Common myeloid progenitor, CD34-positive (primary cell): ENCODE data around the gene PSME2.

Source experiments
- CTCF ChIA-PET: fragments of 350-600 bp; sonication (Branson Sonifier 250); formaldehyde crosslinking; loops from one replicate; lab custom pipeline; 2021; ENCODE audit warnings: antibody characterized with exemption; lab: Charles Lee
- POLR2A ChIA-PET: fragments of 350-600 bp; sonication (Branson Sonifier 250); formaldehyde crosslinking; loops from one replicate; lab custom pipeline; 2021; ENCODE audit warnings: antibody characterized with exemption; lab: Charles Lee
- DNase-seq, 3 donors: peaks; one replicate each; pipeline versions ENCODE4 v3.0.0 to v3.0.0-alpha.2; 2013
- H3K27ac ChIP-seq, 2 experiments: 1 replicate in 1 of 2; 2 replicates in 1 of 2; pipeline ENCODE4 v1.7.0; 2013; ENCODE audit warnings: inconsistent platforms in 2 of 2, low read length in 2 of 2, mild to moderate bottlenecking in 2 of 2, low read depth in 1 of 2, moderate library complexity in 1 of 2; ENCODE audit not compliant: severe bottlenecking in 2 of 2, insufficient read depth in 1 of 2, poor library complexity in 1 of 2
- H3K27me3 ChIP-seq, 5 experiments: replicated peaks in 2 of 5; 1 replicate in 3 of 5; 2 replicates in 2 of 5; pipeline versions ENCODE4 v1.6.1 to v1.7.0; 2013; ENCODE audit warnings: low read length in 4 of 5, mild to moderate bottlenecking in 2 of 5, moderate library complexity in 2 of 5, inconsistent platforms in 1 of 5; ENCODE audit not compliant: insufficient read depth in 5 of 5, control insufficient read depth in 4 of 5
- H3K36me3 ChIP-seq, 4 experiments: 1 replicate in 2 of 4; 2 replicates in 2 of 4; pipeline versions ENCODE4 v1.6.1 to v1.7.0; 2013; ENCODE audit warnings: low read length in 3 of 4, control low read depth in 1 of 4, mild to moderate bottlenecking in 1 of 4; ENCODE audit not compliant: control insufficient read depth in 4 of 4, insufficient read depth in 4 of 4
- H3K4me1 ChIP-seq, 4 experiments: 1 replicate in 3 of 4; 2 replicates in 1 of 4; pipeline versions ENCODE4 v1.6.1 to v1.7.1; 2013; ENCODE audit warnings: low read length in 3 of 4, mild to moderate bottlenecking in 3 of 4, control low read depth in 1 of 4, inconsistent platforms in 1 of 4, moderate library complexity in 1 of 4; ENCODE audit not compliant: control insufficient read depth in 4 of 4, insufficient read depth in 4 of 4; ENCODE audit errors: control extremely low read depth in 1 of 4
- H3K4me3 ChIP-seq, 7 experiments: 1 replicate in 4 of 7; 2 replicates in 3 of 7; pipeline versions ENCODE4 v1.5.1 to v1.7.0; 2013; ENCODE audit warnings: mild to moderate bottlenecking in 7 of 7, low read length in 6 of 7, moderate library complexity in 6 of 7, inconsistent platforms in 2 of 7, low read depth in 2 of 7, control low read depth in 1 of 7; ENCODE audit not compliant: insufficient read depth in 4 of 7, control insufficient read depth in 1 of 7; ENCODE audit errors: extremely low read depth in 1 of 7
- H3K9me3 ChIP-seq, 5 experiments: 1 replicate in 4 of 5; 2 replicates in 1 of 5; pipeline versions ENCODE4 v1.6.1 to v1.7.1; 2013; ENCODE audit warnings: low read length in 4 of 5, mild to moderate bottlenecking in 2 of 5, inconsistent platforms in 1 of 5, low read depth in 1 of 5, moderate library complexity in 1 of 5; ENCODE audit not compliant: control insufficient read depth in 4 of 5, insufficient read depth in 2 of 5; ENCODE audit errors: control extremely low read depth in 1 of 5
- WGBS: methylation state at CpG from one replicate; pipeline ENCODE4 v1.1.5; 2013; ENCODE audit not compliant: insufficient coverage; 5-methylcytosine and 5-hydroxymethylcytosine counted together

PSME2 gene

DNA sequence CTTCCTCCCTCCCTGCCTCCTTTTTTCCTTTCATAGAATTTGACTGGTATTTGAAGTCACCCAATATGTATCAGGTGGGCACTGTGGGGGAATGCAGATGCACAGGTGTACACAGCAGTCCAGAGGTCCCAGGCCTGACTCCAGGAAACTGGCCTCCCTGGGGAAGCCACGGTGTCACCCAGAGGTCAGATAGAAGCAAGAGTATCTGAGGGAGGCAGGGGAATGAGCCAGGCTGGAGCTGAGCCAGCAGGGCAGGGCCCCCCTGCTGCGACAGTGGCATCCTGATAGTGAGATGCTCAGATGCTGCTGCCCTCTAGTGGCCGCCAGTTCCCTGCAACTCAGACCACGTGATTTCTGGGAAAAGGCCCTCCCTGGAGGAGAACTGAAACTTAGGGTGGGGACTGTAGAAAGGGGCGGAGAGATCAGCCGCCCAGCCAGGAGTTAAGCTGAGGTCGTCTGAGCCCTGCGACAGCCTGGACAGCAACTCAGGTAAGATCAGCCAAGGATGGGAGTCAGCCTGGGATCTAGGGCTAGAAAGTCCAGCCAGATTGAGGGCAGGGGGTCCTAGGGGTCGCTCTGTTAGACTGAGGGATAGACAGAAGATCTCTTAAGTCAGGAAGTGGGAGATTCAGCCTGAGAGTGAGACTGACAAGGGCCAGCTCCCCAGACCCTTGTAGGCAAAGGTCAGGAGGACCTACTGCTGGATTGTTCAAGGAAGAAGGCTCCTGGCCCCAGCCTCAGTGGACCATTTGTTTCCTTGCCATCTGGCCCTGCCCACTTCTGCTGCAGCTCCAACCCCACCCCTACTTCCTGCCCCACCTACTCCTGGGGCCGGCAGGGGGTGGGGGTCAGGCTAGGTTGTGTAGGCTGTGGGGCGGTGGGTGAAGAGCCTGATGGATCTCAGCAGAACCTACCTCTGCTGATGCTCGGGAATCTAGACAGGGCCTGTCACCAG lies 14.7 kb upstream of the PSME2 start, which contains the start of gene IRF9:
IRF9 (plus strand) TSS at position 416 of the 955 bp plus-strand sequence. CDS start 880 bp downstream, outside the sequence.
- DNase-seq = peak; percentile 96 to 98 (median 96)
- H3K4me1 ChIP-seq = peaks cover 10 to 28% (median 19%) of the 10 kb centered on the region in 4 experiments
- peak within 1 kb of the TSS; percentile 59 to 92 (median 86) for H3K4me3 ChIP-seq
- CTCF ChIA-PET = interaction anchor here (0.6 to 5.6 kb wide), 30 partner anchors 8 to 832 kb away, joined by 3 to 112 read pairs (median 4); partner anchors contain the start of genes CHMP4A, CIDEB, DCAF11 and EMC9
- no peaks in the 10 kb centered on the region for H3K27me3 ChIP-seq
- POLR2A ChIA-PET = interaction anchor here (0.9 to 2.8 kb wide), 9 partner anchors 10 to 68 kb away, joined by 3 to 16 read pairs (median 7); partner anchors contain the start of genes DCAF11, EMC9, NRL and PCK2
- no peaks in the 10 kb centered on the region for H3K9me3 ChIP-seq
- H3K27ac ChIP-seq = peak within 1 kb of the TSS; percentile 94 to 96
- WGBS = 0% methylated on average over 9 of the region's 12 CpGs
- H3K36me3 ChIP-seq = peaks cover 25 to 74% (median 51%) of the 10 kb centered on the region in 4 experiments

DNA sequence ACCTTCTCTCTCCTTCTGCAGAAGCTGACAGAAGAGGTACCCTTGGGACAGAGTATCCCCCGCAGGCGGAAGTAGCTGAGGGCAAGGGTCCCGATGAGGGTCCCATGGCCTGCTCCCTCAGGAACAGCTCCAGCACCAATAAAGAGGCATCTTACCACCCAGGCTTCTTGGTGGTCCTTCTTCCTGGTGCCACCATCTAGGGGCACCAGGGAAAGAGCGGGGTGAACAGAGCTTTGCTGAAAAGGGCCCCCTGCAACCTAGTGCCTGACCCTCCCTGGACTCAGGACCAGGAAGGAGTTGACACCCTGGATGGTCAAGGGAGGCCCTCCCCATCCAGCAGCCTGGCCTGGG lies 14.1 kb upstream of the PSME2 start:
- no peaks in the 10 kb centered on the region for H3K9me3 ChIP-seq
- H3K4me1 ChIP-seq = peaks cover 10 to 28% (median 19%) of the 10 kb centered on the region in 4 experiments
- no peaks in the 10 kb centered on the region for H3K27me3 ChIP-seq
- H3K27ac ChIP-seq = peak overlapping the region in 1 of 2 experiments; percentile 96
- CTCF ChIA-PET = interaction anchor here (0.8 to 5.6 kb wide), 22 partner anchors 9 to 146 kb away, joined by 3 to 112 read pairs (median 6); partner anchors contain the start of genes DCAF11, EMC9, IPO4 and NRL
- DNase-seq = no peak
- no peak overlapping the region for H3K4me3 ChIP-seq
- WGBS = 97% methylated on average over 3 of the region's 4 CpGs
- POLR2A ChIA-PET = interaction anchor here (1.1 to 2.8 kb wide), 6 partner anchors 11 to 67 kb away, joined by 3 to 16 read pairs (median 12); partner anchors contain the start of genes DCAF11, EMC9, NRL and PCK2
- H3K36me3 ChIP-seq = peaks cover 25 to 74% (median 52%) of the 10 kb centered on the region in 4 experiments

DNA sequence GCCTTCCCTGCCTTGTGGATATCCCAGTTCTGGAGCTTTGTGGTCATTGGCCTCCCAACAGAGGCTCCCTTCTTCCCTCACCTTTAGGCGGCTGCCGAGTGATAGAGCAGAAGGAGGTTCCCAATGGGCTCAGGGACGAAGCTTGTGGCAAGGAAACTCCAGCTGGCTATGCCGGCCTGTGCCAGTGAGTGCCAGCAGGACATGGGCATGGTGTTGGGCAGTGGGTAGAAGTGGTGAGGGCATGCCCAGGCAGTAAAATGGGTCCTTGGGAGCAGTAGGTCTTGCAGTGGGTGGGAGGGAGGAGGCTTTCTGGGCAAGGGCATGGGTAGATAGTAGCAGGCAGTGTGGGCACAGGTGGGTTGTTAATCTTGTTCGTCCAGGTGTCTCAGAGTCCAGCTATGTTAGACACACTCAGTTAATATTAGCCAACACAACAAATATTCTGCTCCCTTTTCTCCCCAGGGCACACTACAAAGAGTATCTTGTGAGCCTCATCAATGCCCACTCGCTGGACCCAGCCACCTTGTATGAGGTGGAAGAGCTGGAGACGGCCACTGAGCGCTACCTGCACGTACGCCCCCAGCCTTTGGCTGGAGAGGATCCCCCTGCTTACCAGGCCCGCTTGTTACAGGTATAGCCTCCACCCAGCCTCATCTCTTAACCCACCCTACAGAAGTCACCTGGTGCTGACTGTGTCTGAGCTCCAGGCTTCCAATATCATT lies 13.5 kb upstream of the PSME2 start:
- no peak overlapping the region for H3K4me3 ChIP-seq
- peaks cover 30 to 74% (median 52%) of the 10 kb centered on the region in 4 experiments for H3K36me3 ChIP-seq
- WGBS = 91% methylated on average over 8 of the region's 11 CpGs
- DNase-seq = no peak
- H3K9me3 ChIP-seq = no peaks in the 10 kb centered on the region
- ChIA-PET POLR2A (interaction anchor here (1.1 to 2.5 kb wide), 4 partner anchors 13 to 67 kb away, joined by 3 to 16 read pairs (median 9); partner anchors contain the start of genes EMC9, PSME1, PSME2 and RNF31), CTCF (interaction anchor here (0.8 to 5.6 kb wide), 19 partner anchors 10 to 138 kb away, joined by 3 to 112 read pairs (median 6); partner anchors contain the start of genes DCAF11, EMC9, NRL and PSME1)
- peak overlapping the region in 1 of 2 experiments; percentile 96 for H3K27ac ChIP-seq
- peaks cover 10 to 28% (median 19%) of the 10 kb centered on the region in 4 experiments for H3K4me1 ChIP-seq
- H3K27me3 ChIP-seq = no peaks in the 10 kb centered on the region

DNA sequence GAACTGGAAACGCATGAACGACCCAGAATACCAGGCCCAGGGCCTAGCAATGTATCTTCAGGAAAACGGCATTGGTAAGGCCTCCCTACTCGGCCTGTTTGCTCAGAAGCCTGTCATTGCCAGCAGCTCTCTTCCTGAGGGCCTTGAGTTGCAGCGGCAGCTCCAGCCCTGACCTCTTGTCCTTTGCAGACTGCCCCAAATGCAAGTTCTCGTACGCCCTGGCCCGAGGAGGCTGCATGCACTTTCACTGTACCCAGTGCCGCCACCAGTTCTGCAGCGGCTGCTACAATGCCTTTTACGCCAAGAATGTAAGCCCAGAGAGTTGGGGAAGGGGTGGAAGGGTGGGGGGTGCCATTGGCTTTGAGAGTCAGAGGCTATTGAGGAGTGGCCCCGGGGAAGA lies 10.9 kb upstream of the PSME2 start:
- no peaks in the 10 kb centered on the region for H3K9me3 ChIP-seq
- ChIA-PET POLR2A (no interaction called here), CTCF (interaction anchor here (1.8 kb wide), 1 partner anchor 21 kb away, joined by 4 read pairs; the partner anchor contains the start of gene PSME1)
- H3K4me1 ChIP-seq = peaks cover 6 to 21% (median 15%) of the 10 kb centered on the region in 4 experiments
- H3K4me3 ChIP-seq = no peak overlapping the region
- no peak for DNase-seq
- H3K36me3 ChIP-seq = peaks cover 24 to 66% (median 40%) of the 10 kb centered on the region in 4 experiments
- H3K27me3 ChIP-seq = no peaks in the 10 kb centered on the region
- no peak overlapping the region for H3K27ac ChIP-seq
- over 99% methylated on average over 9 of the region's 12 CpGs for WGBS

DNA sequence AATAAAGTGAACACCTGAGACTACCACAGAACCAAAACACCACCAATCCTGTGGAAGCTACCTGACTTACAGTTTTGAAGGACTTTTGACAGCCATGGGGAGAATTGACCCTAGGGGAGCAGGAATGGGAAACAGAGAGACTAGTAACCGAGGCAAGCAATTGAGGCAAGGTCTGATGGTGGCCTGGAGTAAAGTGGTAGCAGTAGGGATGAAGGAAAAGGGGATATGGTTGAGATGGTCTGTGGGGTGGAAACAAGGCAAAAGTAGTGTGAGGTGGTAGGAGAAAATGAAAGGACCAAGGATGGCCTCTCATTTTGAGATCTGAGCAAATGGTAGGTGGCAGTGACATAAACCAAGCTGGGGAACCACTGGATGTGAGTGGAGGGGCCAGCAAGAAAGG lies 10.4 kb upstream of the PSME2 start:
- H3K36me3 ChIP-seq = peaks cover 24 to 66% (median 42%) of the 10 kb centered on the region in 4 experiments

DNA sequence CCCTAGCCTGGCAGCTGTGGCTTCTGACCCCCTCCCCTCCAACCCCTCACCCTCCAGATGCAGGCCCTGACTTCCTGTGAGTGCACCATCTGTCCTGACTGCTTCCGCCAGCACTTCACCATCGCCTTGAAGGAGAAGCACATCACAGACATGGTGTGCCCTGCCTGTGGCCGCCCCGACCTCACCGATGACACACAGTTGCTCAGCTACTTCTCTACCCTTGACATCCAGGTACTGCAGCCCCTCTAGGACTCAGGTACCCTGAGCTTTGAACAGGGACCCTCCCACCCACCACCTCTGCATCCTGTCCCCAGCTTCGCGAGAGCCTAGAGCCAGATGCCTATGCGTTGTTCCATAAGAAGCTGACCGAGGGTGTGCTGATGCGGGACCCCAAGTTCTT lies 8.7 kb upstream of the PSME2 start:
- no peaks in the 10 kb centered on the region for H3K9me3 ChIP-seq
- WGBS = over 99% methylated on average over 8 of the region's 10 CpGs
- H3K27ac ChIP-seq = peak overlapping the region in 1 of 2 experiments; percentile 20
- H3K27me3 ChIP-seq = no peaks in the 10 kb centered on the region
- ChIA-PET CTCF (interaction anchor here (1.1 to 1.7 kb wide), 5 partner anchors 8 to 47 kb away, joined by 3 to 7 read pairs (median 6); partner anchors contain the start of genes EMC9 and PSME2), POLR2A (interaction anchor here (0.6 kb wide), 1 partner anchor 14 kb away, joined by 3 read pairs; the partner anchor contains the start of gene EMC9)
- H3K36me3 ChIP-seq = peaks cover 25 to 77% (median 54%) of the 10 kb centered on the region in 4 experiments
- peaks cover 0 to 1% (median 0%) of the 10 kb centered on the region in 4 experiments for H3K4me1 ChIP-seq
- DNase-seq = no peak
- H3K4me3 ChIP-seq = no peak overlapping the region

More for the DNA sequence above, 10.4 kb upstream of the PSME2 start:
- POLR2A ChIA-PET = no interaction called here
- Histone ChIP-seq H3K4me3 (no peak overlapping the region), H3K4me1 (peaks cover under 1 to 16% (median 10%) of the 10 kb centered on the region in 4 experiments), H3K9me3 (no peaks in the 10 kb centered on the region), H3K27me3 (no peaks in the 10 kb centered on the region), H3K27ac (no peak overlapping the region)
- CTCF ChIA-PET = interaction anchor here (1.8 kb wide), 1 partner anchor 21 kb away, joined by 4 read pairs; the partner anchor contains the start of gene PSME1
- no peak for DNase-seq
- WGBS = 100% methylated on average over 1 of the region's 1 CpG
